Smooth muscle cell of the brain vasculature (primary cell): ENCODE measurements around the gene SNX9.
"Not testable (repeated sequence)": the region's sequence is repeated elsewhere in the genome, so short reads cannot be mapped to it uniquely, and the experiment has no call there.

ENCODE experiments used
- DNase-seq: peaks from one replicate; pipeline ENCODE4 v3.0.0-alpha.2; 2012; ENCODE audit warnings: low read depth, low spot score

The SNX9 gene

DNA sequence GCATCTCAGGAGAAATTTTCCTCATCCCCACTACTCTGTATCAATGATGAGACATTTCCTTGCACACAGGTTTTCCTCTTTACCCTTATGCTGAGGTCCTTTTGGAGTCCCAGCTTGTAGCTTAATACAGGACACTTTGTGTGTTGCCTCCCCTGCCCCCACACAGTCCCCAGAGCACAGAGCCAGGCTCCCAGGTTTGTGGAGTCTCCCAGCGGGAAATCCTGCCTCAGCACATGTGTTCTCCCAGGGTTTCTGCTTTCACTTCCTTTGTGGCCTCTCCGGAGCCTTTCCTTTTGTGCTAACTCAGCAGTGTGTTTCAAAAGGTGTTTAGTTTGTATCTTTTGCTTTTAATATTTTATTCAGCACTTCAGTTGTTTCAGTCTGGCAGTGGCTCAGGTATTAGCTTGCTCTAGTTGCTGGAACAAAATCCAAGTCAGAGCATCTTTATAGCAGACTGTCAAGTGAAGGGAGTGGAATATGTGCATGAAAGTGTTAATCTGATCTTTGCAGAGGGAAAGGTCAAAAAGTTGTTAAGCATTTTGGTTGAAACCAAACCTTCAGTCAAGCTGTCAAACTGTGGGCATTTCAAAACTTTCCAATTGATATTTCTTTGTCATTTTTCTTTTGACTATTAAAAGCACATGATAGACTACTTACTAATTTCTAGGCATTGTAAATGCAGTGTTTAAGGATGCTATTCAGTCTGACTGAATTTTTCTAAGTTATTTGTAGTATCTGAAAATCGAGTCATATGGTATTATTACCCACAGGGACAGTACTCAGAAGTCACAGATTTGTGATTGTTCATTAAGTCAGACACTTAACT, 8.6 kb downstream of the SNX9 start:
- DNase-seq: no peak

DNA sequence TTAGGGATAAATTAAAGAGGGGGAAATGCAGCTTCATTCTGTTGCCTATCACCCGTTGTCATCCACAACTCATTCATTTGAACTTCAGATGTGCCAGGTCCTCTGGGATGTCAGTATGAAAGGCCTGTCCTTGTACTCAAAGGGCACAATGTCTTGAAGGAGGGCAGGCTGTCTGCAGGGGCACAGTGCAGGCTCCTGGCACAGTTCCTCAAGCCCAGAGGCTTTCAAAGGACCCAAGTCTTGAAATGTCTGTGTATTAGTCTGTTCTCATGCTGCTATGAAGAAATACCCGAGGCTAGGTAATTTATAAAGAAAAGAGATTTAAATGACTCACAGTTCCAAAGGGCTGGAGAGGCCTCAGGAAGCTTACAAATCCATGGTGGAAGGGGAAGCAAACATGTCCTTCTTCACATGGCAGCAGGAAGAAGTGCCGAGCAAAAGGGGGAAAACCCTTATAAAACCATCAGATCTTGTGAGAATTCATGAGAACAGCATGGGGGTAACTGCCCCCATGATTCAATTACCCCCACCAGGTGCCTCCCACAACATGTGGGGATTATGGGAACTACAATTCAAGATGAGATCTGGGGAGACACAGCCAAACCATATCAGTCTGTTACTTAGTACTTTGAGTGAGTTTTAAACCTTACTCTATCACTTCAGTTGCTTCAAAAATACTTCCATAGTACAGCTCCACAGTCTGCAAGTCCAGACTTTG, 9.4 kb downstream of the SNX9 start:
- no peak for DNase-seq

DNA sequence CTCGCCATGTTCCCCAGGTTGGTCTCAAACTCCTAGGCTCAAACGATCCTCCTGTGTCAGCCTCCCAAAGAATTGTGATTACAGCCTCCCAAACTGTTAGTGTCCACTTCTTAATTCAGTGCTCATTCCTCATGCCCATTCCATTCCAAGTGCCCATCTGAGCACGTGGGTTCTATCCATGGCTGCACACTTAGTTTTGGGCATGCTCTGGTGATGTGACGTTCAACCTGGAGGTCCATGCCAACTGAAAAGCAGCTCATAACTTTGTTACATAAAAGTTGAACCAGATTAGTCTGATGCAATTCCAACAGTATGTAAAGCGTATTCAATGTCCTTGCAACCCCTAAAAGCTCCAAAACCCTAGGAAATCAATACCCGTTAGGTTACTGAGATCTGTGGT, 11.5 kb downstream of the SNX9 start:
- no peak for DNase-seq

DNA sequence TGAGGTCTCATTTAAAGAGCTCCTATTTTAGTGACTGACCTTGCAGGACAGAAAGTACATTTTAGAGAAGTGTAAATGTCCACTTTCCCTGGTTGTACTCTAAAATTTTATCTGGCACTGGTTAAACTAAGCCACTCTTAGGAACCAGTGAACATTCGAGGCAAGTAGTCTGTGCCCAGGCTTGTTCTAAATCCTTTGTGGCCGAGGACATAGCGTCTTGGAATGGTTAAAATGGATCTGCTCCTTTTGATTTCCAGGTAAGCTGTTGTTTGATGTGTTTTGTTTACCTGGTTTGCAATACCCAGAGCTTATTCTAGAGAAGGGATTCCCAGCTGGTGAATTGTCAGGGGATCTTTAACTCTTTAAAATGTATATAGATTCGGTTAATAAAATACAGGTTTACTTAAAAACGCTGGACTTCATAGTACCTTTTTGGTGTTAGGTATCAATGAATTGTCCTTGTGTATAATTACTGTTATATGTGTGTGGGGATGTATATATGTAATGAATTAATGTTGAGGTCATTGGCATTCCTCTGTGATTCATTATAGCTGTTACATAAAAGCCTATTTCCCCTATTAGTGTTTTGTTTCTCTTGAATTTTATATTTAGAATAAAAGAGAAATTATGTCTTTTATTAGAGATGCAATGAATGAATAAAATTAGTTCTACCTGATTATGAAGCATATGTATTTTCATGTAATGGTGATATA, 15.8 kb downstream of the SNX9 start:
- DNase-seq: no peak

DNA sequence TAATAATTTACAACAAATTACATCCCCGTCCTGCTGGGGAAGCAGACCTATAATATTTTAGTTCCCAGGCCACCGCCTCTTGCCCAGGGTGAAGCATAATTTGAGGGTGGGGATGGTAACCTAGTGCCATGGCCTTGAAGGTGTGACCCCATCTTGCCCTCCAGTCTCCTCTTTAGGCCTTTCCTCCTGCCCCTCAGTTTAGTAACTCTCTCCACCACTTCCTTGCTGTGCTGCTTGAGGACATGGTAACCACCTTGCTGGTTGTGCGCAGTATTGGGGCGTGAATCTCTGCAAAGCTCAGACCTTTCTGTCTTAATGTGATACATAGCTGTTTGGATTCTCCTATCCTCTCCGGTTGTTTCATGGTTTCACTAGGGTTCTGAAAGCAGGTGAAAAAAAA, 16.6 kb downstream of the SNX9 start:
- no peak for DNase-seq

DNA sequence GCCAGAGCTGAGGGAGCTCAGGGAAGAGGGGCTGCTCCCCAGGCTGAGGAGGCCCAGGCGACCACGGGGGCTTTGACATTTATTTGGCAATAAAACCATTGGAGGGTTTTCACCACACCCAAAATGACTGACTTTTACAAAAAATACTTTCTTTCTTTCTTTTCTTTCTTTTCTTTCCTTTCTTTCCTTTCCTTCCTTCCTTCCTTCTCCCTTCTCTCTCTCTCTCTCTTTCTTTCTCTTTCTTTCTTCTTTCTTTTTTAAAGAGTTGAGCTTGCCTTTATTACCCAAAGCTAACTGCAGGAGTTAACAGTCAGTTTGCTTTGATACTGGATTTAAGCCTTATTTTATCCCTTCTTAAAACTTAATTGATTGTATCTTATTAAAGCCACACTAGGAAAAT, 17.2 kb downstream of the SNX9 start:
- DNase-seq: no peak

DNA sequence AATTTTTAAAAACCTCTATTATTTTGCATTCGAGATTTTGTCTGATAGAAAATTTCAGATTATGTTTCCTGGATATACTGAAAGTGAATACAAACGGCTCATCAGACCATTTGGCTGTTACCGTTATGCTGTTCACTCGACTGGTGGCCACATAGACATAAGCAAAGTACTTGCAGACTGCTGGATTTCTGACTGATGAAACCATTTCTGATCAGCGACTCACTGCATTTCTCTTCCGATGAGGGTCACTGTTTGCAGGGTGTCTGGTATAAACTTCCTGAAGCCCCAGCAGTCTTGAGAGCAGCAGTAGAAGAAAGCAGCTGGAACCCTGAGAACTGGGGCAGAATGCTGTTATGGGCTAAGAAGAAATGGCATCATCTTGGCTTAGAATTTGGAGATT, 17.7 kb downstream of the SNX9 start:
- no peak for DNase-seq

DNA sequence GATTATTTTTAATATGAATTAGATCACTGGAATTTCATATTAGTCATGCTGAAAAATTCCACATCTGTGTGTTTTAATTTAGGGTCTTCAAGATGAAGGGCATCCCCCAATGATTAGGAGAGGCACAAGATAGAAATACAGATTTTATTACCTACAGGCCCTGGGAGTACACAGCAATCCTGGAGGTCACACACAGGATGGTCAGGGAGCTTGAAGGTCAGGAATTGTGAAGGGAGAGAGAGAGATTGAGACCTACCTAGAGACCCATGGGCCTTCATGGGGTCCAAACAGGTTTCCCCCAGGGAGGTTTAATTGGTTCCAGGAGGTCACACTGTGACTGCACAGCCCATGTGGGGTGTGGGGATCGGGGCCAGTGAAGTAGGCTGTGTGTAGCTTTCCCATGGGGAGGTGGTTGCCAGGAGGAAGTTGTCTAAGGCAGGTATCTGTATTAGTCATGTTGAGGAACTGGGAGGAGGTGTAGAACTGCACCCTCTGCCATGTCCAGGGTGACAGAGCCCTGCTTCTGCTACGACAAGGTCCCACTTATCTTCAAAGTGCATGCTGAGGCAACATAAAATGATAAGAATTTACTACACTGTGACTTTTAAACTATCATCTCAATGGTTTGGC, 18.3 kb downstream of the SNX9 start:
- no peak for DNase-seq

DNA sequence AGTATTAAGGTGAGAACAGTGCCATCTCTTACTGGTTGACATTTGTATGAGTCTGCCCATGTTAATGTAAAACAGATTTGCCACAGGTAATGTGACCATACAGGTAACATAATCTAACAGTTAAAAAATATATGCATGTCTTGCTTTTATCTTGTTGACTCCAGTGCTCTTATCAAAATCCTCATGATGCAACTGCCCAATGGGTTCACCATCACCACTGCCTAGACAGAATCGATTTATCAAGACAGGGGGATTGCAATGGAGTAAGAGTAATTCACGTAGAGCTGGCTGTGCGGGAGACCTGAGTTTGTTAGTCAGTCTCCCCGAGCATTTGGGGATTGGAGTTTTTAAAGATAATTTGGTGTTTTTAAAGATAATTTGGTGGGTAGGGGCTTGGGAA, 19.2 kb downstream of the SNX9 start:
- DNase-seq: no peak

DNA sequence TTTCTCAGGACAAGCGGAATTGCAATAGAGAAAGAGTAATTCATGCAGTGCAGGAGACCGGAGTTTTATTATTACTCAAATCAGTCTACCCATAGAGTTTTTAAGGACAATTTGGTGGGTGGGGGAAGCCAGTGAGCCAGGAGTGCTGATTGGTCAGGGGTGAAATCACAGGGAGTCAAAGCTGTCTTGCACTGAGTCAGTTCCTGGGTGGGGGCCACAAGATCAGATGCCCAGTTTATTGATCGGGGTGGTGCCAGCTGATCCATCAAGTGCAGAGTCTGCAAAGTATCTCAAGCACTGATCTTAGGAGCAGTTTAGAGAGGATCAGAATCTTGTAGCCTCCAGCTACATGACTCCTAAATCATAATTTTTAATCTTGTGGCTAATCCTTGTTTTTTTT, 21.1 kb downstream of the SNX9 start:
- DNase-seq: not testable (repeated sequence)

DNA sequence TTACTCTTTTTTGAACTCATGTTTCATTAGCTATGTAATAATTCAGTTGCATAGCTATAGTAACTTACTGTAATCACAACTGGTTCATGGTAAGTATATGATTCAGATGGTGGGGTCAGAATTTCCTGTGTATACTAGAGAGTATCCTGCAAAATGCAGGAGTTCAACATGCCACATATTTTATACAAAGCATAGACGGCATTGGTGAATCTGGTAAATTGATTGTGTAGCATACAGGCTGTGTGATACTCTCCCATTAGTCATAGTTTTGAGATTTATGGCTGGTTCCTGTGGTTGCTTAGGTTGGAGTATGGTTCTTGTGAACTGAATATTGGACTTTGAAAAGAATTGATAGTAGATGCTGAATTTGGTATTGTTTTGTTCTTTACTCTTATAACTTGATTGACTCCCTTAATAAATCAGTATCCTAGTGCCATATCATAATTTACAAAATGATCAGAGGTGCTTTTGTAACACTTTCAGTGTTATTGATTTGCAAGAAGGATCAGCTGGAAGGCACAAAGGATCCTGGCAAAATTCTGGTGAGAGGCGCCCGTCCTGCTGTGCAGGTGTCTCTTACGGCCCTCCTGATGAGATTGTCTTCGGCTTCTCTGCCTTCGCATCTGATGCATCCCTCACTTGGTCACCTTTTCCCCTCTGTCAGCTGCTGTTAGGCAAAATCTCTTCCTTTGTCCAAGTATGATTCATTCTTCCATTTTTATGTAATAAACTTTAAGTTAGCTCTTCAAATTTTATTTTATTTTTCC, 22.6 kb downstream of the SNX9 start:
- no peak for DNase-seq

DNA sequence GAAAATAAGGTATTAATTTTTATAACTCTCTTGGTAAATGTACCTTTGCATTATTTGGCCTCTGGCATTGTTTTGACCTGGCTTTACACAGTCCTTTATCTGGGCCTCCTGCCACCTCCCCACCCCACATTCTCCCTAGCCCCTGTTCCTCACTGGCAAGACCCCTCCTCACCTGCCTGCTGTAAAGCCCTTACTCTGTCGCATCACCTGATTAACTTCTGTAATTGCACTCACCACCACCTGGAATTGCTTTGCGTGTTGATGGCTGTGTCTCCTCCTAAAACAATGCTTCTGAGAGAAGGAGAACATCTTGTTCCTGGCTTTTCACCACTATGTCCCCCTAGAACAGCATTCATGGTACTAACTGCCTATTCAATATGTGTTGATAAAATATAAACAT, 24.8 kb downstream of the SNX9 start:
- DNase-seq: no peak

DNA sequence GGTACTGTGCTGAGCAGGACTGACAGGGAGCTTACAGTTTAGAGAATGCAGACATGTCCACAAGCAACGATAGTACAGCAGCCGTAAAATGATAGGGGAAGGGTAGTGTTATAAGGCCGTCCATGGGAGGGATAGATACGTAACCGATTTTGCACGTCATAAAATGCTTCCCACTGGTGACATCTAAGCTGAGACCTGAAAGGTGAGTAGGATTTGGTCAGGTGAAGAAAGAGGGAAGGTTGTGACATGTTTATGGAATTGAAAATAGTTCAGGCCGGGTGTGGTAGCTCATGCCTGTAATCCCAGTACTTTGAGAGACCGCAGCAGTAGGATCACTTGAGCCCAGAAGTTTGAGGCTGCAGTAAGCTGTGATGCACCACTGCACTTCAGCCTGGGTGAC, 25.6 kb downstream of the SNX9 start:
- DNase-seq: no peak

DNA sequence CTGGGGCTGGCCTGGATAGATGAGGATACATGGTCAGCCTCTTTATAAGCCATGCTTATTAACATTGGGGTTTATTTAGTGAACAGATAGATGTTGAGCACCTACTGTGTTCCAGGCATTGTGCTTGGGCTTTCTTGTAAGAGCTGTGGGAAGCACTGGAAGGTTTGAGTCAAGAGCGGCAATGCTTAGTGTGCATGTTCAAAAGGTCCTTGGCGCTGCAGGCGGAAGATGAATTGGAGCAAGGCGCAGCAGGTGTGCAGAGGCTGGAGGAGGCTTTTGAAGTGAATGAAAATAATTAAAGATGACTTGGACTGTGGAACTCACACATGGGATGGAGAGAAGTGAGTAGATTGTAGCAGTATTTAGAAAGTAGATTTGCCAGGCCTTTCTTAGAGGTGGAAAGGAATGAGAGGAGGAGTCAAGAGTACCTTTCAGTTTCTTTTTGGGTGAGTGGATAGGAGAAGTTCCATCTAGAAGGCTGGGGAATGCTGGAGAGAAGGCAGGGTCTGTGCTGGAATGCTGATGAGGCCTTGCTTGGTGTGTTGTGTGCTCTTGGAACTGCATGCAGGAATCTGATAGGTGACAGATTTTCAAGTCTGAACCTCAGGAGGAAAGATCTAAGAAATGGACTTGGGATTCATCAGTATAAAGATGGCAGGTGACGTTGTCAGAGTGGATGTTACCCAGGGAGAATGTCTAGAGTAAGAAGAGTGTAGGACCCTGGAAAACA, 26.4 kb downstream of the SNX9 start:
- DNase-seq: no peak

DNA sequence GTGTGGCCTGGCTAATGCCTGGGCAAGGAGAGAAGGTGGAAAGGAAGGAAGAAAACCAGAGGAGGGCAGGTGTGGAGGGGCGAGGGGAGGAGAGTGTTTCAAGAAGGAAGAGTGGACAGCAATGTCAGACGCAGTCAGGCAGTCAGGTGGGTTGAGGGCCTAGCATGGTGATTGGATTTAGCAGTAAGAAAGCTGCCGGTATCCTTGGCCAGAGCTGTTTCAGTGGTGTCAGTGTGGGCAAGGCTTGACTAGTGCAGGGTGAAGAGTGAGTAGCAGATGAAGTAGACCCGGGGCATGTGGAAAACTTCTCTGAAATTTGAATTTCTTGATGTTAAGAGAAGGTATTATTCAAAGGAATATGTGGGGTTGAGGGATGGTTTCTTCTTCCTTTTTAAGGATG, 27.0 kb downstream of the SNX9 start:
- no peak for DNase-seq

DNA sequence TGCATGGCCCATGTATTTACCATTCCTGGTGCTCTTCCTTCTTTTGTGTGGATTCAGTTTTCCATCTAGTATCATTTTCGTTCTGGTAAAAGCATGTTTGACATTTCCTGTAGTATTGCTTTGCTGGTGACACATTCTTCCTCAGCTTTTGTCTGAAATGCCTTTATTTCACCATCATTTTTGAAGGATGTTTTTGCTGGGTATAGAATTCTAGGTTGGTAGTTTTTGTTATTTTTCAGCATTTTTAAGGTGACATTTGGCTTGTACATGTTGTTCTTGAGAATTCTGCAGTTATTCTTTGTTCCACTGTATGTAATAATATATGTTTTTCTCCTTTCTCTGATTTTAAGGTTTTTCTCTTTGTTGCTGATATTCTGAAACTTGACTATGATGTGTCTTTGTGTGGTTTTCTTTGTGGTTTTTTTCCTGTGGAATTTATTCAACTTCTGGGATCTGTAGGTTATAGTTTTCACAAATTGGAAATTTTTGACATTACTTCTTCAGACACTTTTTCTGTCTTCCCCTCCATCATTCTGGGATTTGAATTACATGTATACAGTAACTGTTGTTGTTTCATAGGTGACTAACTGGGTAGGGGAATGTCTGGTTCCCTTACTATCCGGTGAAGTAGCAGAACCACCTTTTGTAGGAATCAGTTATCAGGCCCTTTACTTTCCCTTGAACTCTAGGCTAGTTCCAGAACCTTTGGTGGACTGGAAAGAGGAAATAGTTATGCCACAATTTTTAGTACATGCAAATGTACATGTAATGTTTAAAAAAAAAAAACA, 30.2 kb downstream of the SNX9 start:
- DNase-seq: no peak

DNA sequence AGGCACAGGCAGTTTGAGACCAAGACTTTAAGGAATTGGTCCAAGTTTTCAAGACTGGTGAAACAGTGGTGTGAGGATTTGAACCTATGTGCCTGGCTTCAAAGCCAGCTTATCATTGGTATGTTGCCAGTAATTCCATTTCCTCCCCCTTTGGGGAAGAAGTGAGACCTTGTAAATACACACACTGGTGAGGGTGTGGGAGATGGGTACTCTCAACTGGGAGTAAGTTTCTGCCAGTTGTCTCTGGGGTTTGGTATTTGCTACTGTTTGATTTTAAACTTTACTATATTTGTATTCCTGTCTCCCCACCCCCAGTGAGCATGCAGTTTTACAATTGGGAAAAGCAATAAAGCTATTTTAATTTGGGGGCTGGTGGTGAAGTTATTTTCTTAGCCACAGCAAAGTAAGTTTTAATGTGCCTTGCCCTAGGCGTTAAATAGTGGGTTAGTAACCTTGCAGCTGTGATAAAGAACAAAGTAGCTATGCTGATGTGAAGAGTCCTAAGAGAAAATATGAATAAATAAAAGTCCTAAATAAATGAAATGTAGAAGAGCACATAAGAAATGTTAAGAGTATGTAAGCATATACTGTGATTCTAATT, 31.0 kb downstream of the SNX9 start:
- DNase-seq: no peak

DNA sequence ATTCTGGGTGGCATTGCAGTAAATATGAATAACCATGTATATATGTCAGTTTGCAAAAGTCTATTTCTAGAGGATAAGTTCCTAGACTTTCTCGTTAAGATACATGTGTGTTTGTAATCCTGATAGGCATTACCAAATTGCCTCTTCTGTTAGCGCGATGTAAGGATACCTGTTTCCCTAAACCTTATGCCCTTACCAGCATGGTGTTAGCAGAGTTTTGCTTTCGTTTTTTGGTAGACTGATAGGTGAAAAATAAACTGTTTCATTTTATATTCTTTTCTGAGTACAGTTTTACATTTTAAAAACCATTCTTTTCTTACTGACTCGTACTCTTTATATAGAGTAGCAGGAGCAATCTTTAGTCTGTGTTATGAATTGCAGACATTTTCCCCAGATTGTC, 32.3 kb downstream of the SNX9 start:
- DNase-seq: no peak

DNA sequence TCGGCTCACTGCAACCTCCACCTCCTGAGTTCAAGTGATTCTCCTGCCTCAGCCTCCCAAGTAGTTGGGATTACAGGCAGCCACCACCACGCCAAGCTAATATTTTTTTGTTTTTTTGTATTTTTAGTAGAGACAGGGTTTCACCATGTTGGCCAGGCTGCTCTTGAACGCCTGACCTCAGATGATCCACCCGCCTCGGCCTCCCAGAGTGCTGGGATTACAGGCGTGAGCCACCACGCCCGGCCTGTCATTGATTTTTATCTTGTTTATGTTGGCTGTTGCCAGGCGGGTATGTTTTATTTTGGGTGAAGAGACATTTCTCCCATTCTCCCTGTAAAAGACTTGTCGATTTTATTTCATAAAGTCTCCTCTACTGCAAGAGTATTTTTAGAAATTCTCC, 32.8 kb downstream of the SNX9 start:
- DNase-seq: not testable (repeated sequence)

DNA sequence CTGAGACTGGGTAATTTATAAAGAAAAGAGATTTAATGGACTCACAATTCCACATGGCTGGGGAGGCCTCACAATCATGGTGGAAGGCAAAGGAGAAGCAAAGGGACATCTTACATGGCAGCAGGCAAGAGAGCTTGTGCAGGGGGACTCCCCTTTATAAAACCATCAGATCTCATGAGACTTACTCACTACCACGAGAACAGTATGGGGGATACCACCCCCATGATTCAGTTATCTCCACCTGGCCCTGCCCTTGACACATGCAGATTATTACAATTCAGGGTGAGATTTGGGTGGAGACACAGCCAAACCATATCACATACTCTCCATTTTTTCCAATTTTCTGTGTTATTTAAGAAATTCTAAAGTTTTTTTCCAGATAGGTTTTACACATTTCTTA, 35.6 kb downstream of the SNX9 start:
- not testable (repeated sequence) for DNase-seq
